Mesendoderm (in vitro differentiated cells): ENCODE results near the gene FANCG.

Source experiments
- DNase-seq: peaks from one replicate; pipeline ENCODE4 v3.0.0; 2013
- H2AK5ac ChIP-seq: 2 replicates; pipeline ENCODE4 v1.6.1; 2013; ENCODE audit warnings: low read length, inconsistent platforms
- H2BK120ac ChIP-seq: 2 replicates; pipeline ENCODE4 v1.6.1; 2013; ENCODE audit warnings: low read depth, mild to moderate bottlenecking, low read length, moderate library complexity, mixed read lengths
- H2BK15ac ChIP-seq: replicated peaks from 2 replicates; pipeline ENCODE4 v1.6.1; 2013; ENCODE audit warnings: low read depth, mild to moderate bottlenecking, moderate library complexity
- H2BK5ac ChIP-seq: 2 replicates; pipeline ENCODE4 v1.6.1; 2013; ENCODE audit warnings: low read length, inconsistent platforms
- H3K18ac ChIP-seq: 2 replicates; pipeline ENCODE4 v1.6.1; 2013; ENCODE audit warnings: mild to moderate bottlenecking, low read length, mixed read lengths
- H3K23ac ChIP-seq: one replicate; pipeline ENCODE4 v1.6.1; 2013; ENCODE audit warnings: low read length
- H3K27ac ChIP-seq: 2 replicates; pipeline ENCODE4 v1.5.1; 2013; ENCODE audit warnings: low read depth, mild to moderate bottlenecking, inconsistent platforms, low read length, moderate library complexity
- H3K27me3 ChIP-seq: 2 replicates; pipeline ENCODE4 v1.6.1; 2013; ENCODE audit warnings: low read length, control low read depth, mild to moderate bottlenecking, inconsistent platforms; ENCODE audit not compliant: insufficient read depth, poor library complexity
- H3K36me3 ChIP-seq: 2 replicates; pipeline ENCODE4 v1.6.1; 2013; ENCODE audit warnings: low read length, inconsistent platforms; ENCODE audit not compliant: control insufficient read depth, insufficient read depth
- H3K4ac ChIP-seq: one replicate; pipeline ENCODE4 v1.6.1; 2013; ENCODE audit warnings: low read depth, mild to moderate bottlenecking, low read length, moderate library complexity
- H3K4me1 ChIP-seq: 2 replicates; pipeline ENCODE4 v1.6.1; 2013; ENCODE audit warnings: low read depth, low read length, inconsistent platforms; ENCODE audit not compliant: control insufficient read depth
- H3K4me2 ChIP-seq: 2 replicates; pipeline ENCODE4 v1.6.1; 2013; ENCODE audit warnings: low read length
- H3K4me3 ChIP-seq: 2 replicates; pipeline ENCODE4 v1.5.1; 2013; ENCODE audit warnings: mild to moderate bottlenecking, low read length
- H3K56ac ChIP-seq: one replicate; pipeline ENCODE4 v1.6.1; 2013; ENCODE audit warnings: low read length
- H3K79me1 ChIP-seq: 2 replicates; pipeline ENCODE4 v1.6.1; 2013; ENCODE audit warnings: low read length, inconsistent platforms
- H3K79me2 ChIP-seq: 2 replicates; pipeline ENCODE4 v1.6.1; 2013; ENCODE audit warnings: mild to moderate bottlenecking, low read length; ENCODE audit not compliant: control insufficient read depth, insufficient read depth
- H3K9ac ChIP-seq: 2 replicates; pipeline ENCODE4 v1.6.1; 2013; ENCODE audit warnings: low read length, inconsistent platforms
- H4K5ac ChIP-seq: one replicate; pipeline ENCODE4 v1.6.1; 2013; ENCODE audit warnings: low read length
- H4K8ac ChIP-seq: one replicate; pipeline ENCODE4 v1.6.1; 2013; ENCODE audit warnings: low read depth, mild to moderate bottlenecking, control low read depth, low read length, moderate library complexity
- WGBS: extraction: QIAGEN DNeasy Blood & Tissue Kit; methylation state at CpG from one replicate; pipeline ENCODE4 v1.1.7; 2013; ENCODE audit warnings: low lambda C conversion rate, missing lambda C conversion rate; ENCODE audit not compliant: insufficient coverage; ENCODE audit errors: extremely low coverage; 5-methylcytosine and 5-hydroxymethylcytosine counted together

FANCG gene

GRCh38 chr9:35108461-35108860 is 28.7 kb upstream of the FANCG start:
- Histone ChIP-seq H3K79me1 (peaks cover 10% of the 10 kb centered on the region), H3K36me3 (no peaks in the 10 kb centered on the region), H3K27me3 (no peaks in the 10 kb centered on the region), H4K8ac (no peak overlapping the region), H3K4ac (no peak overlapping the region), H3K4me2 (no peak overlapping the region), H3K56ac (no peak overlapping the region), H2AK5ac (no peak overlapping the region), H3K4me1 (peaks cover 3% of the 10 kb centered on the region), H3K27ac (no peak overlapping the region), H2BK5ac (no peak overlapping the region), H2BK15ac (no peak overlapping the region), H2BK120ac (no peak overlapping the region), H3K18ac (no peak overlapping the region), H4K5ac (no peak overlapping the region), H3K9ac (no peak overlapping the region), H3K4me3 (no peak overlapping the region), H3K79me2 (no peaks in the 10 kb centered on the region), H3K23ac (no peak overlapping the region)
- WGBS: no CpG with 5 or more reads among the region's 6 CpGs
- DNase-seq: no peak

GRCh38 chr9:35107297-35108290 is 27.9 kb upstream of the FANCG start:
- Histone ChIP-seq H4K5ac (no peak overlapping the region), H3K4ac (no peak overlapping the region), H3K36me3 (no peaks in the 10 kb centered on the region), H3K27me3 (no peaks in the 10 kb centered on the region), H3K18ac (no peak overlapping the region), H3K79me1 (peaks cover 8% of the 10 kb centered on the region), H3K4me3 (no peak overlapping the region), H3K9ac (no peak overlapping the region), H3K4me1 (peaks cover 3% of the 10 kb centered on the region), H2AK5ac (no peak overlapping the region), H2BK15ac (no peak overlapping the region), H2BK120ac (no peak overlapping the region), H4K8ac (no peak overlapping the region), H3K27ac (no peak overlapping the region), H3K79me2 (peaks cover under 1% of the 10 kb centered on the region), H3K4me2 (no peak overlapping the region), H3K23ac (no peak overlapping the region), H2BK5ac (no peak overlapping the region), H3K56ac (no peak overlapping the region)
- no peak for DNase-seq
- WGBS: no CpG with 5 or more reads among the region's 18 CpGs

GRCh38 chr9:35106343-35106730 is 26.6 kb upstream of the FANCG start:
- no peak overlapping the region for H3K4me3 ChIP-seq
- peaks cover 5% of the 10 kb centered on the region for H3K4me1 ChIP-seq
- WGBS: no CpG with 5 or more reads among the region's 7 CpGs

GRCh38 chr9:35105571-35106342 is 26.0 kb upstream of the FANCG start:
- no peak overlapping the region for H3K56ac ChIP-seq
- H3K79me2 ChIP-seq: peaks cover 13% of the 10 kb centered on the region
- no peak overlapping the region for H3K9ac ChIP-seq
- no peak overlapping the region for H4K5ac ChIP-seq
- H3K4ac ChIP-seq: no peak overlapping the region
- no peak overlapping the region for H3K4me2 ChIP-seq
- no peak overlapping the region for H2BK5ac ChIP-seq
- peaks cover 14% of the 10 kb centered on the region for H3K79me1 ChIP-seq
- H3K4me3 ChIP-seq: no peak overlapping the region
- H3K18ac ChIP-seq: no peak overlapping the region
- no peak overlapping the region for H4K8ac ChIP-seq
- H3K27me3 ChIP-seq: no peaks in the 10 kb centered on the region
- no peak overlapping the region for H3K27ac ChIP-seq
- H3K4me1 ChIP-seq: peaks cover 4% of the 10 kb centered on the region
- no peak overlapping the region for H2BK15ac ChIP-seq
- no peak overlapping the region for H2BK120ac ChIP-seq
- no CpG with 5 or more reads among the region's 13 CpGs for WGBS
- no peak overlapping the region for H2AK5ac ChIP-seq
- no peaks in the 10 kb centered on the region for H3K36me3 ChIP-seq
- no peak overlapping the region for H3K23ac ChIP-seq
- no peak for DNase-seq

More at GRCh38 chr9:35106343-35106730, 26.6 kb upstream of the FANCG start:
- Histone ChIP-seq H3K79me2 (peaks cover 13% of the 10 kb centered on the region), H3K27ac (no peak overlapping the region), H3K36me3 (no peaks in the 10 kb centered on the region), H3K23ac (no peak overlapping the region), H3K18ac (no peak overlapping the region), H3K56ac (no peak overlapping the region), H4K8ac (no peak overlapping the region), H3K79me1 (peaks cover 16% of the 10 kb centered on the region), H2BK120ac (no peak overlapping the region), H2AK5ac (no peak overlapping the region), H3K4me2 (no peak overlapping the region), H3K9ac (no peak overlapping the region), H3K27me3 (no peaks in the 10 kb centered on the region), H4K5ac (no peak overlapping the region), H3K4ac (no peak overlapping the region), H2BK5ac (no peak overlapping the region), H2BK15ac (no peak overlapping the region)
- DNase-seq: no peak

- Histone ChIP-seq H3K23ac (no peak overlapping the region), H2BK15ac (no peak overlapping the region), H3K9ac (no peak overlapping the region), H3K18ac (no peak overlapping the region), H3K56ac (no peak overlapping the region), H3K4me3 (no peak overlapping the region), H3K27me3 (no peaks in the 10 kb centered on the region), H3K27ac (no peak overlapping the region), H3K4ac (no peak overlapping the region), H3K79me1 (peaks cover 11% of the 10 kb centered on the region), H2BK120ac (no peak overlapping the region), H3K79me2 (peaks cover 13% of the 10 kb centered on the region), H4K5ac (no peak overlapping the region), H4K8ac (no peak overlapping the region), H3K4me2 (no peak overlapping the region), H3K36me3 (no peaks in the 10 kb centered on the region), H3K4me1 (peaks cover 2% of the 10 kb centered on the region), H2BK5ac (no peak overlapping the region), H2AK5ac (no peak overlapping the region)
- no peak for DNase-seq
- no CpG with 5 or more reads among the region's 12 CpGs for WGBS
Observed at GRCh38 chr9:35105126-35105525, 25.4 kb upstream of the FANCG start.
